ENCODE data around the gene OR6J1.
A peak's percentile ranks its signal among the peaks of the same experiment; 100 is the strongest.
"Not testable (repeated sequence)": the region's sequence is repeated elsewhere in the genome, so short reads cannot be mapped to it uniquely, and the experiment has no call there.

The OR6J1 gene

GRCh38 chr14:22650960-22651521, 6.9 kb upstream of the OR6J1 start:
- no peak overlapping the region for H3K4me2 ChIP-seq (ENCODE audit: low read length)
- no peaks in the 10 kb centered on the region for H3K27me3 ChIP-seq (ENCODE audit: control insufficient read depth, insufficient read depth, low read length)
- no peaks in the 10 kb centered on the region for H3K36me3 ChIP-seq (ENCODE audit: insufficient read depth, low read length)
- no peaks in the 10 kb centered on the region for H3K9me3 ChIP-seq (replicated peaks; ENCODE audit: low read length)
- no peak overlapping the region for H3K9ac ChIP-seq (ENCODE audit: low read depth, low read length)
- no peak overlapping the region for H3K4me3 ChIP-seq (ENCODE audit: low read length)
- peaks cover 33% of the 10 kb centered on the region for H3K4me1 ChIP-seq (ENCODE audit: control insufficient read depth, insufficient read depth, low read length)

GRCh38 chr14:22650046-22650739, 6.0 kb upstream of the OR6J1 start:
- Histone ChIP-seq H3K36me3 (ENCODE audit: insufficient read depth, low read length) (no peaks in the 10 kb centered on the region), H3K27me3 (ENCODE audit: control insufficient read depth, insufficient read depth, low read length) (no peaks in the 10 kb centered on the region), H3K9me3 (replicated peaks; ENCODE audit: low read length) (no peaks in the 10 kb centered on the region), H3K4me1 (ENCODE audit: control insufficient read depth, insufficient read depth, low read length) (peaks cover 37% of the 10 kb centered on the region), H3K4me2 (ENCODE audit: low read length) (peak overlapping the region; percentile 7), H3K9ac (ENCODE audit: low read depth, low read length) (no peak overlapping the region), H3K4me3 (ENCODE audit: low read length) (no peak overlapping the region)

- no peaks in the 10 kb centered on the region for H3K9me3 ChIP-seq (replicated peaks; ENCODE audit: low read length)
Measured at GRCh38 chr14:22648506-22648905, 4.4 kb upstream of the OR6J1 start.

GRCh38 chr14:22646570-22647254, 2.6 kb upstream of the OR6J1 start:
- H3K4me2 ChIP-seq (ENCODE audit: low read length) = peak overlapping the region; percentile 67
- H3K27me3 ChIP-seq (ENCODE audit: control insufficient read depth, insufficient read depth, low read length) = peaks cover 10% of the 10 kb centered on the region
- no peak overlapping the region for H3K4me3 ChIP-seq (ENCODE audit: low read length)
- peaks cover 33% of the 10 kb centered on the region for H3K4me1 ChIP-seq (ENCODE audit: control insufficient read depth, insufficient read depth, low read length)
- no peaks in the 10 kb centered on the region for H3K36me3 ChIP-seq (ENCODE audit: insufficient read depth, low read length)
- H3K9me3 ChIP-seq (replicated peaks; ENCODE audit: low read length) = no peaks in the 10 kb centered on the region
- H3K9ac ChIP-seq (ENCODE audit: low read depth, low read length) = peak overlapping the region; percentile 61

More at GRCh38 chr14:22648506-22648905, 4.4 kb upstream of the OR6J1 start:
- Histone ChIP-seq H3K4me1 (ENCODE audit: control insufficient read depth, insufficient read depth, low read length) (peaks cover 37% of the 10 kb centered on the region), H3K36me3 (ENCODE audit: insufficient read depth, low read length) (no peaks in the 10 kb centered on the region), H3K4me3 (ENCODE audit: low read length) (no peak overlapping the region), H3K9ac (ENCODE audit: low read depth, low read length) (no peak overlapping the region), H3K4me2 (ENCODE audit: low read length) (no peak overlapping the region), H3K27me3 (ENCODE audit: control insufficient read depth, insufficient read depth, low read length) (peaks cover 10% of the 10 kb centered on the region)

GRCh38 chr14:22641846-22642245, 2.3 kb downstream of the OR6J1 start:
- H3K27me3 ChIP-seq (ENCODE audit: control insufficient read depth, insufficient read depth, low read length) = peaks cover 10% of the 10 kb centered on the region
- no peak overlapping the region for H3K9ac ChIP-seq (ENCODE audit: low read depth, low read length)
- H3K4me2 ChIP-seq (ENCODE audit: low read length) = no peak overlapping the region
- no peaks in the 10 kb centered on the region for H3K36me3 ChIP-seq (ENCODE audit: insufficient read depth, low read length)
- no peaks in the 10 kb centered on the region for H3K9me3 ChIP-seq (replicated peaks; ENCODE audit: low read length)
- no peak overlapping the region for H3K4me3 ChIP-seq (ENCODE audit: low read length)
- H3K4me1 ChIP-seq (ENCODE audit: control insufficient read depth, insufficient read depth, low read length) = peaks cover 11% of the 10 kb centered on the region

- H3K9ac ChIP-seq (ENCODE audit: low read depth, low read length) = no peak overlapping the region
- peaks cover 14% of the 10 kb centered on the region for H3K27me3 ChIP-seq (ENCODE audit: control insufficient read depth, insufficient read depth, low read length)
- no peaks in the 10 kb centered on the region for H3K36me3 ChIP-seq (ENCODE audit: insufficient read depth, low read length)
- no peaks in the 10 kb centered on the region for H3K9me3 ChIP-seq (replicated peaks; ENCODE audit: low read length)
- no peak overlapping the region for H3K4me3 ChIP-seq (ENCODE audit: low read length)
- no peaks in the 10 kb centered on the region for H3K4me1 ChIP-seq (ENCODE audit: control insufficient read depth, insufficient read depth, low read length)
- no peak overlapping the region for H3K4me2 ChIP-seq (ENCODE audit: low read length)
Measured at GRCh38 chr14:22640192-22640591, 4.0 kb downstream of the OR6J1 start.

GRCh38 chr14:22635980-22636379, 8.2 kb downstream of the OR6J1 start:
- H3K4me2 ChIP-seq (ENCODE audit: low read length); H3K36me3 ChIP-seq (ENCODE audit: insufficient read depth, low read length); H3K9ac ChIP-seq (ENCODE audit: low read depth, low read length); H3K4me3 ChIP-seq (ENCODE audit: low read length); H3K9me3 ChIP-seq (replicated peaks; ENCODE audit: low read length); H3K4me1 ChIP-seq (ENCODE audit: control insufficient read depth, insufficient read depth, low read length): not testable (repeated sequence)
- H3K27me3 ChIP-seq (ENCODE audit: control insufficient read depth, insufficient read depth, low read length) = peaks cover 21% of the 10 kb centered on the region

- Histone ChIP-seq H3K4me2 (ENCODE audit: low read length) (no peak overlapping the region), H3K36me3 (ENCODE audit: insufficient read depth, low read length) (no peaks in the 10 kb centered on the region), H3K9me3 (replicated peaks; ENCODE audit: low read length) (no peaks in the 10 kb centered on the region), H3K4me3 (ENCODE audit: low read length) (no peak overlapping the region), H3K27me3 (ENCODE audit: control insufficient read depth, insufficient read depth, low read length) (peaks cover 27% of the 10 kb centered on the region), H3K9ac (ENCODE audit: low read depth, low read length) (no peak overlapping the region), H3K4me1 (ENCODE audit: control insufficient read depth, insufficient read depth, low read length) (no peaks in the 10 kb centered on the region)
Measured at GRCh38 chr14:22634233-22634900, 9.8 kb downstream of the OR6J1 start.

- Histone ChIP-seq H3K27me3 (ENCODE audit: control insufficient read depth, insufficient read depth, low read length) (peaks cover 26% of the 10 kb centered on the region), H3K4me1 (ENCODE audit: control insufficient read depth, insufficient read depth, low read length) (no peaks in the 10 kb centered on the region), H3K9ac (ENCODE audit: low read depth, low read length) (no peak overlapping the region), H3K36me3 (ENCODE audit: insufficient read depth, low read length) (no peaks in the 10 kb centered on the region), H3K4me3 (ENCODE audit: low read length) (no peak overlapping the region), H3K9me3 (replicated peaks; ENCODE audit: low read length) (no peaks in the 10 kb centered on the region), H3K4me2 (ENCODE audit: low read length) (no peak overlapping the region)
Measured at GRCh38 chr14:22630486-22630885, 13.7 kb downstream of the OR6J1 start.

- peaks cover 23% of the 10 kb centered on the region for H3K27me3 ChIP-seq (ENCODE audit: control insufficient read depth, insufficient read depth, low read length)
- no peak overlapping the region for H3K9ac ChIP-seq (ENCODE audit: low read depth, low read length)
- H3K4me3 ChIP-seq (ENCODE audit: low read length) = no peak overlapping the region
- H3K4me2 ChIP-seq (ENCODE audit: low read length) = no peak overlapping the region
- H3K36me3 ChIP-seq (ENCODE audit: insufficient read depth, low read length) = no peaks in the 10 kb centered on the region
- no peaks in the 10 kb centered on the region for H3K4me1 ChIP-seq (ENCODE audit: control insufficient read depth, insufficient read depth, low read length)
- H3K9me3 ChIP-seq (replicated peaks; ENCODE audit: low read length) = no peaks in the 10 kb centered on the region
Measured at GRCh38 chr14:22630066-22630465, 14.1 kb downstream of the OR6J1 start.

GRCh38 chr14:22629361-22629760, 14.8 kb downstream of the OR6J1 start:
- no peaks in the 10 kb centered on the region for H3K36me3 ChIP-seq (ENCODE audit: insufficient read depth, low read length)
- no peak overlapping the region for H3K9ac ChIP-seq (ENCODE audit: low read depth, low read length)
- no peaks in the 10 kb centered on the region for H3K4me1 ChIP-seq (ENCODE audit: control insufficient read depth, insufficient read depth, low read length)
- no peaks in the 10 kb centered on the region for H3K9me3 ChIP-seq (replicated peaks; ENCODE audit: low read length)
- H3K27me3 ChIP-seq (ENCODE audit: control insufficient read depth, insufficient read depth, low read length) = peaks cover 21% of the 10 kb centered on the region
- no peak overlapping the region for H3K4me2 ChIP-seq (ENCODE audit: low read length)
- no peak overlapping the region for H3K4me3 ChIP-seq (ENCODE audit: low read length)

Measured in skeletal muscle satellite cell (primary cell).